Measurements from ENCODE around the gene HMCES. TPM values are rescaled to one million over a fixed set of nuclear protein-coding genes. Genes with fewer than 3 reads are reported as not detected.
"Not testable (repeated sequence)": the region's sequence is repeated elsewhere in the genome, so short reads cannot be mapped to it uniquely, and the experiment has no call there.

The HMCES gene
- total RNA-seq, 1 donor from 2014 or later = 70.7 TPM

GRCh38 chr3:129339186-129339585 is 60.5 kb downstream of the HMCES start:
- DNase-seq (ENCODE audit: low spot score); H3K4me1 Mint-ChIP-seq (ENCODE audit: low read depth); H3K27ac Mint-ChIP-seq; H3K9me3 Mint-ChIP-seq; intact Hi-C loops (cut with micrococcal nuclease); H3K4me3 Mint-ChIP-seq (ENCODE audit: low read depth); H3K36me3 Mint-ChIP-seq (ENCODE audit: low read depth): not testable (repeated sequence)
- H3K27me3 Mint-ChIP-seq (ENCODE audit: low read depth) = peaks cover 12% of the 10 kb centered on the region

GRCh38 chr3:129339833-129340232 is 61.2 kb downstream of the HMCES start:
- H3K27ac Mint-ChIP-seq; H3K4me3 Mint-ChIP-seq (ENCODE audit: low read depth); H3K4me1 Mint-ChIP-seq (ENCODE audit: low read depth); H3K36me3 Mint-ChIP-seq (ENCODE audit: low read depth); DNase-seq (ENCODE audit: low spot score); intact Hi-C loops (cut with micrococcal nuclease); H3K9me3 Mint-ChIP-seq: not testable (repeated sequence)
- peaks cover 13% of the 10 kb centered on the region for H3K27me3 Mint-ChIP-seq (ENCODE audit: low read depth)

GRCh38 chr3:129341331-129342141 is 62.9 kb downstream of the HMCES start:
- intact Hi-C loops (cut with micrococcal nuclease) = no loop called here
- H3K4me3 Mint-ChIP-seq (ENCODE audit: low read depth) = no peak overlapping the region
- no peaks in the 10 kb centered on the region for H3K36me3 Mint-ChIP-seq (ENCODE audit: low read depth)
- H3K4me1 Mint-ChIP-seq (ENCODE audit: low read depth) = no peaks in the 10 kb centered on the region
- H3K27me3 Mint-ChIP-seq (ENCODE audit: low read depth) = peaks cover 25% of the 10 kb centered on the region
- no peaks in the 10 kb centered on the region for H3K9me3 Mint-ChIP-seq
- H3K27ac Mint-ChIP-seq = no peak overlapping the region
- no peak for DNase-seq (ENCODE audit: low spot score)

DNA sequence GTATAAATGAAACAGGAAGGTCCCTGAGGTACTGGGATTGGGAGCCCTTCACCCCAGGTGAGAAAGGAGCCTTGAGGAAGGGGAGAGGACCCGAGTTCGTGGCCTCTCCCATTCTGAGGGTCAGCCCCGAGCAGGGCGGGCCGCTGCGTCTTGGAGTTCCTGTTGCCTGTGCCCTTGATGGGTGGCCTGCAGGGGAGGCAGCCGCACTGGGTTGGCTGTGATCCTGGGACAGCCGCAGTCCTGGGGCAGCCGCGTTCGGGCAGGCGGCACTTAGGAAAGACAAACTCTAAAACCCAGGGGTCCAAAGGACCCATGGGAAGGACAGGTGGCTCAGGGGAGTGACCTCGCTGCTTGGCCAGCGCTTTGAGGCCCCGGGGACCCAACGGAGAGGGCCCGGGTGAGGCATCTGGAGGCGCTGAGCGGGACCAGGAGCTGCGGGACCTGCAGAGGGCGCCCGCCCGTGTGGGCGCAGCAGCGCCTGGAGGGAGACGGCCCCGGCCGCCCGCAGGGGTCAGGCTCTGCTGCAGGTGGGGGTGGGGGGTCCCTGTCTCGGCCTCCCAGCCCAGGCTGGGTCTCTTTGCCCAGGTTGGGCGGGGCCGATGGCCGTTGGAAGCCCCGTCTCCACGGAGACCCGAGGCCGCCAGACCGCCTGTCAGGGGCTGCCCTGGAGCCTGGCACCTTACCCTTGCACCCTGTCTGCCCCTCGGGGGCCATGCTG is 65.1 kb downstream of the HMCES start:
- DNase-seq (ENCODE audit: low spot score) = no peak
- Mint-ChIP-seq H3K4me1 (ENCODE audit: low read depth) (peaks cover 3% of the 10 kb centered on the region), H3K9me3 (no peaks in the 10 kb centered on the region), H3K27me3 (ENCODE audit: low read depth) (peaks cover 28% of the 10 kb centered on the region), H3K4me3 (ENCODE audit: low read depth) (no peak overlapping the region), H3K27ac (no peak overlapping the region), H3K36me3 (ENCODE audit: low read depth) (no peaks in the 10 kb centered on the region)
- intact Hi-C loops (cut with micrococcal nuclease) = no loop called here

DNA sequence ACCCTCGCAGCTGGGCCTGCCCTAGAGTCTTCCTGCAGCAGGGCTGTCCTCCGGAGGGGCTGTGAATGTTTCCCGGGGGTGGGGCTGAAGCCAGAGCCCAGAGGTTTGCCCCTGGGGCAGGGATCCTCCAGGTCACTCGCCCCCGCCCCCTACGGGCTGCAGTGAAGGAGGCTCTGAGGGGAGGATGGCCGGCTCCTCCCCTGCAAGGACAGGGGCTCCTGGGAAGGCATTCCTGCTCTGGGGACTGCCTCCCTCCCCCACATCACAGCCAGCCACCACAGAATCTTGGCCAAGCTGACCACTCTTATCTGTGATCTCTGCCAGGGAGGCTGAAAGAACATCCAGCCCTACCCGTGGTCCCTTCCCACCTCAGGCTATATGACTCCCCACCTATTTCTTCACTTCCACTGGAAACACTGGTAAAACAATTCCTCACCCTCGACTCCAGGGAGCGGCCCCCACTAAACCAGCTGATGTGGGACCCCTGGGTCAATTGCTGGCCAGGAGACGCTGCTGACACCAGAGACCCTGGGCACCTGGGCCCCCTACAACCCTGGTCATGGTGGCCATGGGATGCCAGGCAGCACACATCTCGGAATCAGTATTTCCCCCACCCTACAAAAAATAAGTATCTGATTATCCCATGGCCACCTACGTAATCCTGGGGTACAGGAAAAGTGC is 66.0 kb downstream of the HMCES start:
- H3K27ac Mint-ChIP-seq = no peak overlapping the region
- H3K4me1 Mint-ChIP-seq (ENCODE audit: low read depth) = peaks cover 3% of the 10 kb centered on the region
- intact Hi-C loops (cut with micrococcal nuclease) = no loop called here
- DNase-seq (ENCODE audit: low spot score) = no peak
- H3K36me3 Mint-ChIP-seq (ENCODE audit: low read depth) = no peaks in the 10 kb centered on the region
- H3K27me3 Mint-ChIP-seq (ENCODE audit: low read depth) = peaks cover 28% of the 10 kb centered on the region
- H3K4me3 Mint-ChIP-seq (ENCODE audit: low read depth) = no peak overlapping the region
- no peaks in the 10 kb centered on the region for H3K9me3 Mint-ChIP-seq

- DNase-seq (ENCODE audit: low spot score) = no peak
- H3K36me3 Mint-ChIP-seq (ENCODE audit: low read depth) = no peaks in the 10 kb centered on the region
- peaks cover 28% of the 10 kb centered on the region for H3K27me3 Mint-ChIP-seq (ENCODE audit: low read depth)
- H3K9me3 Mint-ChIP-seq = no peaks in the 10 kb centered on the region
- no peak overlapping the region for H3K4me3 Mint-ChIP-seq (ENCODE audit: low read depth)
- peaks cover 3% of the 10 kb centered on the region for H3K4me1 Mint-ChIP-seq (ENCODE audit: low read depth)
- no peak overlapping the region for H3K27ac Mint-ChIP-seq
- intact Hi-C loops (cut with micrococcal nuclease) = no loop called here
Observed at GRCh38 chr3:129345281-129345680, 66.6 kb downstream of the HMCES start.

- Mint-ChIP-seq H3K4me1 (ENCODE audit: low read depth) (peaks cover 3% of the 10 kb centered on the region), H3K27me3 (ENCODE audit: low read depth) (peaks cover 29% of the 10 kb centered on the region), H3K9me3 (no peaks in the 10 kb centered on the region), H3K36me3 (ENCODE audit: low read depth) (no peaks in the 10 kb centered on the region), H3K27ac (no peak overlapping the region), H3K4me3 (ENCODE audit: low read depth) (no peak overlapping the region)
- intact Hi-C loops (cut with micrococcal nuclease) = no loop called here
- no peak for DNase-seq (ENCODE audit: low spot score)
Observed at GRCh38 chr3:129345971-129346370, 67.3 kb downstream of the HMCES start.

DNA sequence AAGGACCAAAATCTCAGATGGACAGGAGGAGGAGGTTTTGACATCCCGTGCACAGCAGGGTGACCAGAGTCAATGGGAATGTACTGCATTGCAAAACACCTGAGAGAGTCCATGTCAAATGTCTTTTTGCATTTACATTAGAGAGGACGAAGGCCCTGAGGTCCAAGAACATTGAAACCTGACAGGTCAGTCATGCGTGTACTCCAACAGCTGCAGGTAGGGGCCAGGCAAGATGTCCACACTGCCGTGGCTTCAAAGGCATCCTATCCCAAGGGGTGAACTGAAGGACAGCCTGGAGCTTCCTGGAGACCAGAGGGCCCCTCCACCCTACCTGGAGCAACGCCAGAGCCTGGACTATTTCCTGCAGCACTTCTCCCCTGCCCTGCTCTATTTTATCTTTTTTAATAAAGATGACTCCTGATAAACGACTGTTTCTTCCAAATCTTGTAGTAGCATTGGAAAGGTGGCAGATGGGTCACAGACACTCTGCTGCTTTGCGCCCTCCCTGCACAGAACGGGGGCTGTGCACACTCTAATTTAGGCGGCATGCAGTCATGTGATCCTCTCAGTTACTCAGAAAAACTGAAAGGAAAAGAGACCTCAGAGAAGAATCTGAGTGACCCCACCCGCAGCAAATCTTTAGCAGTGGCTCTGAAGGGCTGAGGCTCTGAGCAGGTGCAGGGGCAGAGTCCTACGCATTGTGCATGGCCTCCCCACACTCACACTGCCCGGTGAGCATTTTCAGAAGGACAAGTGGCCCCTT is 68.2 kb downstream of the HMCES start:
- no peak overlapping the region for H3K27ac Mint-ChIP-seq
- no peak for DNase-seq (ENCODE audit: low spot score)
- intact Hi-C loops (cut with micrococcal nuclease) = no loop called here
- peaks cover 3% of the 10 kb centered on the region for H3K4me1 Mint-ChIP-seq (ENCODE audit: low read depth)
- H3K4me3 Mint-ChIP-seq (ENCODE audit: low read depth) = no peak overlapping the region
- H3K27me3 Mint-ChIP-seq (ENCODE audit: low read depth) = peaks cover 29% of the 10 kb centered on the region
- H3K36me3 Mint-ChIP-seq (ENCODE audit: low read depth) = no peaks in the 10 kb centered on the region
- H3K9me3 Mint-ChIP-seq = no peaks in the 10 kb centered on the region

DNA sequence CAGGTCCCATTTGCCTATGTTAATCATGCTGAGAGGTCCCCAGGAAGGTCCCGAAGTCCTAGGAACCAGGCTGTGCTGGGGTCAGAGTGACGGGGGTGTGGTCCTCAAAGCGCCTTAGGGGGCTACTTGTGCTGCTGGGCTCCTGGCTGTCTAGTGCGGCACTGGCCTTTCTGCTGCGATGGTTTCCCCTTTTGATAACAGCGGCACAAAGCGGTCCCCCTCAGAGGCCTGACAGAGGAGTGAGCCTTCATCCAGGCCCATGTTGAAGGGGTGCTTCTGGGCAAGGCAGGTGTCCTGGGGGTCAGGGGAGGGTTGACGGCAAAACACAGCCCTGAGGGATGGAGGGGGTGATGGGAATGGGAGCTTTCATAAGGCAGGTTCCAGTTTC is 68.8 kb downstream of the HMCES start:
- DNase-seq (ENCODE audit: low spot score) = no peak
- H3K27ac Mint-ChIP-seq = no peak overlapping the region
- no peak overlapping the region for H3K4me3 Mint-ChIP-seq (ENCODE audit: low read depth)
- H3K27me3 Mint-ChIP-seq (ENCODE audit: low read depth) = peaks cover 26% of the 10 kb centered on the region
- H3K9me3 Mint-ChIP-seq = no peaks in the 10 kb centered on the region
- no peaks in the 10 kb centered on the region for H3K36me3 Mint-ChIP-seq (ENCODE audit: low read depth)
- H3K4me1 Mint-ChIP-seq (ENCODE audit: low read depth) = peaks cover 3% of the 10 kb centered on the region
- intact Hi-C loops (cut with micrococcal nuclease) = no loop called here

- DNase-seq (ENCODE audit: low spot score) = no peak
- Mint-ChIP-seq H3K27ac (no peak overlapping the region), H3K4me3 (ENCODE audit: low read depth) (no peak overlapping the region), H3K27me3 (ENCODE audit: low read depth) (peaks cover 19% of the 10 kb centered on the region), H3K9me3 (no peaks in the 10 kb centered on the region), H3K36me3 (ENCODE audit: low read depth) (no peaks in the 10 kb centered on the region), H3K4me1 (ENCODE audit: low read depth) (peaks cover 3% of the 10 kb centered on the region)
- intact Hi-C loops (cut with micrococcal nuclease) = no loop called here
Observed at GRCh38 chr3:129348734-129349133, 70.1 kb downstream of the HMCES start.

GRCh38 chr3:129349169-129349568 is 70.5 kb downstream of the HMCES start:
- intact Hi-C loops (cut with micrococcal nuclease); H3K4me1 Mint-ChIP-seq (ENCODE audit: low read depth); H3K9me3 Mint-ChIP-seq; H3K4me3 Mint-ChIP-seq (ENCODE audit: low read depth); H3K36me3 Mint-ChIP-seq (ENCODE audit: low read depth); DNase-seq (ENCODE audit: low spot score); H3K27ac Mint-ChIP-seq: not testable (repeated sequence)
- H3K27me3 Mint-ChIP-seq (ENCODE audit: low read depth) = peaks cover 19% of the 10 kb centered on the region

DNA sequence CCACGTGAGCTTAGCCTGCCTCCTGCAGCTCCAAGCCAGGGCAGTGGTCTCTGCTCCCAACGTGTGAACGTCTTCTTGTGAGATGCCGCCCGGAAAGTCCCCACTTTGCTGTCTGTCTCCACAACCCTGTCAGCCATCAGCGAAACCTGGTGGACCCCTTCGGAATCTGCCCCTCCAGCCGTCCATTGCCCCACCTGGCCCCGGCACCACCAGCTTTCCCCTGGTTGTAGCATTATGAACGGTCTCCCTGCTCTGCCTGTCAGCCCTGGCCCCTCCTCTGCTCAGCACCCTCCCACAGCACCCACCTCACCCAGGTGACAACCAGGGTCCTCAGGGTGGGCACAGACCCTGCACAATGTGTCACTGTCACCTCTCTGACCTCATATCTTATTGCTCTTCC is 71.1 kb downstream of the HMCES start:
- DNase-seq (ENCODE audit: low spot score) = no peak
- Mint-ChIP-seq H3K4me1 (ENCODE audit: low read depth) (peaks cover 3% of the 10 kb centered on the region), H3K36me3 (ENCODE audit: low read depth) (no peaks in the 10 kb centered on the region), H3K4me3 (ENCODE audit: low read depth) (no peak overlapping the region), H3K27ac (no peak overlapping the region), H3K9me3 (no peaks in the 10 kb centered on the region), H3K27me3 (ENCODE audit: low read depth) (peaks cover 17% of the 10 kb centered on the region)
- intact Hi-C loops (cut with micrococcal nuclease) = no loop called here

Data from activated T-helper 2 cell treated with anti-CD3 and anti-CD28 coated beads, Interferon-gamma antibody, Interleukin-2, Interleukin-4, amounts not matched to agents 10 μg/mL and 5 μg/mL and 100 μg/mL, durations not matched to agents 14 hours and 24 hours and 36 hours (primary cell).